Measurements from ENCODE around the gene CD2. TPM values are rescaled to one million over a fixed set of nuclear protein-coding genes. Genes with fewer than 3 reads are reported as not detected.

The CD2 gene
- total and polyA plus RNA-seq, 2 of the 8 experiments (the other 6 are each of a cell fraction or from before 2014, with no cell fraction given) = not detected

DNA sequence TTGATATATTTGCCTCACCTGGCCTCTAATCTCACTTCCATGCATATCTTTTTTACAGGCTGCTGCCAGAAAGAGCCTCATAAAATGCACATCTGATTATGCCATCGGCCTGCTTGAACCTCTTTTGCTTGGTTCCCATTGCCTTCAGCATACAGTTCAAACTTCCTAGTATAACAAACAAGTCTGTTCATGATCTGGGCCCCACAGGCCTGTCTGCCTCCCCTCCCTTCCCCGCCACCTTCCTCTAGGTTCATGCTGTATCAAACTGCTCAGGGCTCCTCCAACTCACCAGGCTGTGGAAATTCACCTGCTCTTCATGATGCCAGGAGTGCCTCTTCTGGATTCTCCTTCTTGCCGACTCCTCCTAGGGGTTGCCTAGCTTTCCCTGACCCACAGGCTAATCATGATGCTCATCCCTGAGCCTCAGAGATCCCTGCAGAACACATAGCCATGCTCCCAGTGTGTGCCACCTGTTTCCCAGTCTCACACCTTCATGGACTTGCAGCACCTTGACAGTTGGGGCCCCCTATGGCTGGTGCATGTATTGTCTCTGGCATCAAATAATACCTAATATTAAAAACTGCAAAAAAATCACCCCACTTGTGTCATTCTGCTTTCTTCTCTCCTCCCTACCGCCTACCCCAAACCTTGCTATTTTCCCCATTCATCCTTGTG lies 33.7 kb upstream of the CD2 start (continued):
- TF ChIP-seq, protein P1, sequence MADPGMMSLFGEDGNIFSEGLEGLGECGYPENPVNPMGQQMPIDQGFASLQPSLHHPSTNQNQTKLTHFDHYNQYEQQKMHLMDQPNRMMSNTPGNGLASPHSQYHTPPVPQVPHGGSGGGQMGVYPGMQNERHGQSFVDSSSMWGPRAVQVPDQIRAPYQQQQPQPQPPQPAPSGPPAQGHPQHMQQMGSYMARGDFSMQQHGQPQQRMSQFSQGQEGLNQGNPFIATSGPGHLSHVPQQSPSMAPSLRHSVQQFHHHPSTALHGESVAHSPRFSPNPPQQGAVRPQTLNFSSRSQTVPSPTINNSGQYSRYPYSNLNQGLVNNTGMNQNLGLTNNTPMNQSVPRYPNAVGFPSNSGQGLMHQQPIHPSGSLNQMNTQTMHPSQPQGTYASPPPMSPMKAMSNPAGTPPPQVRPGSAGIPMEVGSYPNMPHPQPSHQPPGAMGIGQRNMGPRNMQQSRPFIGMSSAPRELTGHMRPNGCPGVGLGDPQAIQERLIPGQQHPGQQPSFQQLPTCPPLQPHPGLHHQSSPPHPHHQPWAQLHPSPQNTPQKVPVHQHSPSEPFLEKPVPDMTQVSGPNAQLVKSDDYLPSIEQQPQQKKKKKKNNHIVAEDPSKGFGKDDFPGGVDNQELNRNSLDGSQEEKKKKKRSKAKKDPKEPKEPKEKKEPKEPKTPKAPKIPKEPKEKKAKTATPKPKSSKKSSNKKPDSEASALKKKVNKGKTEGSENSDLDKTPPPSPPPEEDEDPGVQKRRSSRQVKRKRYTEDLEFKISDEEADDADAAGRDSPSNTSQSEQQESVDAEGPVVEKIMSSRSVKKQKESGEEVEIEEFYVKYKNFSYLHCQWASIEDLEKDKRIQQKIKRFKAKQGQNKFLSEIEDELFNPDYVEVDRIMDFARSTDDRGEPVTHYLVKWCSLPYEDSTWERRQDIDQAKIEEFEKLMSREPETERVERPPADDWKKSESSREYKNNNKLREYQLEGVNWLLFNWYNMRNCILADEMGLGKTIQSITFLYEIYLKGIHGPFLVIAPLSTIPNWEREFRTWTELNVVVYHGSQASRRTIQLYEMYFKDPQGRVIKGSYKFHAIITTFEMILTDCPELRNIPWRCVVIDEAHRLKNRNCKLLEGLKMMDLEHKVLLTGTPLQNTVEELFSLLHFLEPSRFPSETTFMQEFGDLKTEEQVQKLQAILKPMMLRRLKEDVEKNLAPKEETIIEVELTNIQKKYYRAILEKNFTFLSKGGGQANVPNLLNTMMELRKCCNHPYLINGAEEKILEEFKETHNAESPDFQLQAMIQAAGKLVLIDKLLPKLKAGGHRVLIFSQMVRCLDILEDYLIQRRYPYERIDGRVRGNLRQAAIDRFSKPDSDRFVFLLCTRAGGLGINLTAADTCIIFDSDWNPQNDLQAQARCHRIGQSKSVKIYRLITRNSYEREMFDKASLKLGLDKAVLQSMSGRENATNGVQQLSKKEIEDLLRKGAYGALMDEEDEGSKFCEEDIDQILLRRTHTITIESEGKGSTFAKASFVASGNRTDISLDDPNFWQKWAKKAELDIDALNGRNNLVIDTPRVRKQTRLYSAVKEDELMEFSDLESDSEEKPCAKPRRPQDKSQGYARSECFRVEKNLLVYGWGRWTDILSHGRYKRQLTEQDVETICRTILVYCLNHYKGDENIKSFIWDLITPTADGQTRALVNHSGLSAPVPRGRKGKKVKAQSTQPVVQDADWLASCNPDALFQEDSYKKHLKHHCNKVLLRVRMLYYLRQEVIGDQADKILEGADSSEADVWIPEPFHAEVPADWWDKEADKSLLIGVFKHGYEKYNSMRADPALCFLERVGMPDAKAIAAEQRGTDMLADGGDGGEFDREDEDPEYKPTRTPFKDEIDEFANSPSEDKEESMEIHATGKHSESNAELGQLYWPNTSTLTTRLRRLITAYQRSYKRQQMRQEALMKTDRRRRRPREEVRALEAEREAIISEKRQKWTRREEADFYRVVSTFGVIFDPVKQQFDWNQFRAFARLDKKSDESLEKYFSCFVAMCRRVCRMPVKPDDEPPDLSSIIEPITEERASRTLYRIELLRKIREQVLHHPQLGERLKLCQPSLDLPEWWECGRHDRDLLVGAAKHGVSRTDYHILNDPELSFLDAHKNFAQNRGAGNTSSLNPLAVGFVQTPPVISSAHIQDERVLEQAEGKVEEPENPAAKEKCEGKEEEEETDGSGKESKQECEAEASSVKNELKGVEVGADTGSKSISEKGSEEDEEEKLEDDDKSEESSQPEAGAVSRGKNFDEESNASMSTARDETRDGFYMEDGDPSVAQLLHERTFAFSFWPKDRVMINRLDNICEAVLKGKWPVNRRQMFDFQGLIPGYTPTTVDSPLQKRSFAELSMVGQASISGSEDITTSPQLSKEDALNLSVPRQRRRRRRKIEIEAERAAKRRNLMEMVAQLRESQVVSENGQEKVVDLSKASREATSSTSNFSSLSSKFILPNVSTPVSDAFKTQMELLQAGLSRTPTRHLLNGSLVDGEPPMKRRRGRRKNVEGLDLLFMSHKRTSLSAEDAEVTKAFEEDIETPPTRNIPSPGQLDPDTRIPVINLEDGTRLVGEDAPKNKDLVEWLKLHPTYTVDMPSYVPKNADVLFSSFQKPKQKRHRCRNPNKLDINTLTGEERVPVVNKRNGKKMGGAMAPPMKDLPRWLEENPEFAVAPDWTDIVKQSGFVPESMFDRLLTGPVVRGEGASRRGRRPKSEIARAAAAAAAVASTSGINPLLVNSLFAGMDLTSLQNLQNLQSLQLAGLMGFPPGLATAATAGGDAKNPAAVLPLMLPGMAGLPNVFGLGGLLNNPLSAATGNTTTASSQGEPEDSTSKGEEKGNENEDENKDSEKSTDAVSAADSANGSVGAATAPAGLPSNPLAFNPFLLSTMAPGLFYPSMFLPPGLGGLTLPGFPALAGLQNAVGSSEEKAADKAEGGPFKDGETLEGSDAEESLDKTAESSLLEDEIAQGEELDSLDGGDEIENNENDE (IDR thresholded peaks at IDR 0.05; ENCODE audit: insufficient replicate concordance, low read length) = no peak
- no peak for TF ChIP-seq YY1 (IDR thresholded peaks at IDR 0.05; ENCODE audit: low read depth, low read length)
- TF ChIP-seq CEBPB (IDR thresholded peaks at IDR 0.05; ENCODE audit: low read depth, low read length) = no peak

All from H1 (cell line).